IPS DF 4.7 (cell line): ENCODE data around the gene DCUN1D1.

Source experiments
- DNase-seq: peaks from one replicate; pipeline ENCODE4 v3.0.0-alpha.2; 2013; ENCODE audit warnings: low spot score; ENCODE audit errors: extremely low read depth

Gene DCUN1D1

GRCh38 chr3:182972387-182972786 is 8.0 kb downstream of the DCUN1D1 start:
- no peak for DNase-seq

- DNase-seq, result no peak
Measured at GRCh38 chr3:182971637-182972036, 8.7 kb downstream of the DCUN1D1 start.

- DNase-seq, result no peak
Measured at GRCh38 chr3:182970811-182971418, 9.4 kb downstream of the DCUN1D1 start.

GRCh38 chr3:182969853-182970252 is 10.5 kb downstream of the DCUN1D1 start:
- no peak for DNase-seq

- DNase-seq, result no peak
Measured at GRCh38 chr3:182969277-182969676, 11.1 kb downstream of the DCUN1D1 start.

- DNase-seq, result no peak
Measured at GRCh38 chr3:182967218-182968204, 12.8 kb downstream of the DCUN1D1 start.

GRCh38 chr3:182965861-182966366 is 14.4 kb downstream of the DCUN1D1 start:
- DNase-seq, result no peak

GRCh38 chr3:182964179-182964578 is 16.2 kb downstream of the DCUN1D1 start:
- DNase-seq, result no peak

GRCh38 chr3:182962166-182962565 is 18.2 kb downstream of the DCUN1D1 start:
- DNase-seq, result no peak

- DNase-seq, result no peak
Measured at GRCh38 chr3:182959474-182960350, 20.6 kb downstream of the DCUN1D1 start.

GRCh38 chr3:182957676-182958266 is 22.6 kb downstream of the DCUN1D1 start:
- no peak for DNase-seq

GRCh38 chr3:182957226-182957625 is 23.1 kb downstream of the DCUN1D1 start:
- no peak for DNase-seq

- DNase-seq, result no peak
Measured at GRCh38 chr3:182954553-182955235, 25.6 kb downstream of the DCUN1D1 start.

GRCh38 chr3:182949688-182950087 is 30.6 kb downstream of the DCUN1D1 start:
- no peak for DNase-seq

- no peak for DNase-seq
Measured at GRCh38 chr3:182948305-182948704, 32.0 kb downstream of the DCUN1D1 start.

GRCh38 chr3:182947888-182948287 is 32.5 kb downstream of the DCUN1D1 start:
- DNase-seq, result no peak

- no peak for DNase-seq
Measured at GRCh38 chr3:182941719-182942118, 38.6 kb downstream of the DCUN1D1 start.

- DNase-seq, result no peak
Measured at GRCh38 chr3:182940266-182940808, 40.0 kb downstream of the DCUN1D1 start.

- DNase-seq, result no peak
Measured at GRCh38 chr3:182937293-182938051, 42.9 kb downstream of the DCUN1D1 start.
